ENCODE measurements around the gene IRAK1. TPM values are rescaled to one million over a fixed set of nuclear protein-coding genes. Genes with fewer than 3 reads are reported as not detected.
A peak's percentile ranks its signal among the peaks of the same experiment; 100 is the strongest.

Gene IRAK1
- total and polyA plus RNA-seq, 12 donors = 18.2 to 59.0 (median 27.1) TPM

- Histone ChIP-seq H3K27me3 (peaks cover 0 to 63% (median 0%) of the 10 kb centered on the region in 7 donors), H3K27ac (peak overlapping the region in 3 of 10 donors; percentile 8 to 28 (median 10)), H3K4me3 (no peak overlapping the region), H3K4me1 (peaks cover 12 to 63% (median 51%) of the 10 kb centered on the region in 9 donors), H3K36me3 (peaks cover 0 to 15% (median 0%) of the 10 kb centered on the region in 9 donors), H3K9me3 (no peaks in the 10 kb centered on the region)
- DNase-seq (no peak), ATAC-seq (peak in 3 of 8 donors; percentile 15 to 28 (median 28))
- intact Hi-C loops (cut with DNase I) = no loop called here
- TF ChIP-seq CTCF (IDR thresholded peaks at IDR 0.05) = no peak
- 22 to 28% methylated on average over 7 of the region's 7 CpGs for WGBS, 2 donors
Measured at GRCh38 chrX:154040307-154040756, 20.6 kb upstream of the IRAK1 start.

DNA sequence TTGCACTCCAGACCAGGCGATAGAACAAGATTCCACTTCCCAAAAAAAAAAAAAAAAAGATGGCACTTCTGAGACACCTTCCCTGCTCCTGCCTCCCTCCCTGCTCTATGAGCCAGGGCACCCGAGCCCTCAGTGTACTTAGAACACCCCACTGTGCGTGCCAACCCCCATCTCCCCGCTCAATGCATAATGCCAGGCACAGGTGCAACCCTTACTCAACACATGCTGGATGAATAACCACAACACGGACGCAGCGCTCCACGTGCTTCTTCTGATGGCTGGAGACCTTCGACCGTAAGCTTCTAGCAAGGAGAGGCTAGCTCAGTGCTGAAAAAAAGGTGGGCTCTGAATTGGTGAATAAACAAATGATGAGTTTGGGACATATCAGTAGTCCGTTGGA lies 19.9 kb upstream of the IRAK1 start:
- intact Hi-C loops (cut with DNase I) = no loop called here
- Histone ChIP-seq H3K27me3 (peaks cover 0 to 63% (median 0%) of the 10 kb centered on the region in 7 donors), H3K4me1 (peaks cover 12 to 55% (median 44%) of the 10 kb centered on the region in 9 donors), H3K4me3 (no peak overlapping the region), H3K27ac (peak overlapping the region in 1 of 10 donors; percentile 28), H3K36me3 (peaks cover 0 to 14% (median 0%) of the 10 kb centered on the region in 9 donors), H3K9me3 (no peaks in the 10 kb centered on the region)
- WGBS, 2 donors = 93 to 96% methylated on average over 10 to 11 of the region's 11 CpGs
- ATAC-seq (no peak), DNase-seq (no peak)
- TF ChIP-seq CTCF (IDR thresholded peaks at IDR 0.05) = no peak

GRCh38 chrX:154038656-154039055 lies 19.0 kb upstream of the IRAK1 start:
- Histone ChIP-seq H3K9me3 (no peaks in the 10 kb centered on the region), H3K27me3 (peaks cover 0 to 65% (median 0%) of the 10 kb centered on the region in 7 donors), H3K36me3 (peaks cover 0 to 13% (median 0%) of the 10 kb centered on the region in 9 donors), H3K4me1 (peaks cover 12 to 47% (median 38%) of the 10 kb centered on the region in 9 donors), H3K4me3 (no peak overlapping the region), H3K27ac (no peak overlapping the region)
- intact Hi-C loops (cut with DNase I) = no loop called here
- DNase-seq (no peak), ATAC-seq (no peak)
- no peak for TF ChIP-seq CTCF (IDR thresholded peaks at IDR 0.05)
- 77 to 89% methylated on average over 5 of the region's 5 CpGs for WGBS, 2 donors

GRCh38 chrX:154037754-154038153 lies 18.1 kb upstream of the IRAK1 start:
- TF ChIP-seq CTCF (IDR thresholded peaks at IDR 0.05) = no peak
- Histone ChIP-seq H3K27ac (no peak overlapping the region), H3K4me1 (peaks cover 7 to 46% (median 33%) of the 10 kb centered on the region in 9 donors)

More at GRCh38 chrX:154037754-154038153, 18.1 kb upstream of the IRAK1 start:
- no peak for ATAC-seq
- no peak for DNase-seq
- intact Hi-C loops (cut with DNase I) = no loop called here
- Histone ChIP-seq H3K4me3 (no peak overlapping the region), H3K27me3 (peaks cover 0 to 73% (median 0%) of the 10 kb centered on the region in 7 donors), H3K9me3 (no peaks in the 10 kb centered on the region), H3K36me3 (peaks cover 0 to 13% (median 0%) of the 10 kb centered on the region in 9 donors)
- 71 to 77% methylated on average over 5 of the region's 5 CpGs for WGBS, 2 donors

Data from heart right ventricle (tissue), 16 donors.